Ovary (tissue), 3 donors: ENCODE data around the gene TSPAN4.

Experiments used
- EP300 ChIP-seq: sonication (generic); formaldehyde crosslinking; IDR thresholded peaks from one replicate; pipeline ENCODE4 v1.6.1; 2017; ENCODE audit warnings: antibody characterized with exemption
- TF ChIP-seq, protein P1 (sequence below), 3 donors: fragments of 450-650 bp in 2 of 3; fragments of 200-600 bp in 1 of 3; IDR thresholded peaks; one replicate each; pipeline versions ENCODE4 v1.5.1 to v1.8.0; 2016 to 2022; ENCODE audit warnings: antibody characterized with exemption in 3 of 3, mild to moderate bottlenecking in 1 of 3
- donor health status: DM: no; HTN: no; CAD: no.

DNA sequence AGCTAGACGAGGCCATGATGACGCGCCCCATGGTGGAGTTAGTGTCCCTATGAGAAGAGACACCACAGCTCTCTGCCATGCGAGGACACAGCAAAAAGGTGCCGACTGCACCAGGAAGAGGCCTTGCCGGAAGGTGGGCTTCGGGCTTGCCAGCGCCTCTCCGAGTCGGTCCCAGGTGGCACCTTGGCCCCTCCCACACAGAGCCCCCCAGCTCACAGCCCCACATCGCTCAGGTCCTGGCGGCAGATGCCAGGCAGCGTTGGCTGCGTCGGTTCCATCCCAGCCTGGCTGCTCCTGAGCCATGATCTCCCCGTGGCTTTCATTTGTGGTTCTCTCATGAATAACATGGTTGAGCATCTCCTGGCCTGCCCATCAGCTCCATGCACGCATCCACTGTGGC is 43.9 kb downstream of the TSPAN4 start:
- TF ChIP-seq, protein P1, sequence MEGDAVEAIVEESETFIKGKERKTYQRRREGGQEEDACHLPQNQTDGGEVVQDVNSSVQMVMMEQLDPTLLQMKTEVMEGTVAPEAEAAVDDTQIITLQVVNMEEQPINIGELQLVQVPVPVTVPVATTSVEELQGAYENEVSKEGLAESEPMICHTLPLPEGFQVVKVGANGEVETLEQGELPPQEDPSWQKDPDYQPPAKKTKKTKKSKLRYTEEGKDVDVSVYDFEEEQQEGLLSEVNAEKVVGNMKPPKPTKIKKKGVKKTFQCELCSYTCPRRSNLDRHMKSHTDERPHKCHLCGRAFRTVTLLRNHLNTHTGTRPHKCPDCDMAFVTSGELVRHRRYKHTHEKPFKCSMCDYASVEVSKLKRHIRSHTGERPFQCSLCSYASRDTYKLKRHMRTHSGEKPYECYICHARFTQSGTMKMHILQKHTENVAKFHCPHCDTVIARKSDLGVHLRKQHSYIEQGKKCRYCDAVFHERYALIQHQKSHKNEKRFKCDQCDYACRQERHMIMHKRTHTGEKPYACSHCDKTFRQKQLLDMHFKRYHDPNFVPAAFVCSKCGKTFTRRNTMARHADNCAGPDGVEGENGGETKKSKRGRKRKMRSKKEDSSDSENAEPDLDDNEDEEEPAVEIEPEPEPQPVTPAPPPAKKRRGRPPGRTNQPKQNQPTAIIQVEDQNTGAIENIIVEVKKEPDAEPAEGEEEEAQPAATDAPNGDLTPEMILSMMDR (IDR thresholded peaks at IDR 0.05) = no peak
- no peak for TF ChIP-seq EP300
